ENCODE results near the gene INPP5D. TPM values are rescaled to one million over a fixed set of nuclear protein-coding genes. Genes with fewer than 3 reads are reported as not detected.
A peak's percentile ranks its signal among the peaks of the same experiment; 100 is the strongest.

Gene INPP5D
- total and polyA plus RNA-seq, 2 of the 8 experiments (the other 6 are each of a cell fraction or from before 2014, with no cell fraction given): 4.5 to 7.1 TPM

DNA sequence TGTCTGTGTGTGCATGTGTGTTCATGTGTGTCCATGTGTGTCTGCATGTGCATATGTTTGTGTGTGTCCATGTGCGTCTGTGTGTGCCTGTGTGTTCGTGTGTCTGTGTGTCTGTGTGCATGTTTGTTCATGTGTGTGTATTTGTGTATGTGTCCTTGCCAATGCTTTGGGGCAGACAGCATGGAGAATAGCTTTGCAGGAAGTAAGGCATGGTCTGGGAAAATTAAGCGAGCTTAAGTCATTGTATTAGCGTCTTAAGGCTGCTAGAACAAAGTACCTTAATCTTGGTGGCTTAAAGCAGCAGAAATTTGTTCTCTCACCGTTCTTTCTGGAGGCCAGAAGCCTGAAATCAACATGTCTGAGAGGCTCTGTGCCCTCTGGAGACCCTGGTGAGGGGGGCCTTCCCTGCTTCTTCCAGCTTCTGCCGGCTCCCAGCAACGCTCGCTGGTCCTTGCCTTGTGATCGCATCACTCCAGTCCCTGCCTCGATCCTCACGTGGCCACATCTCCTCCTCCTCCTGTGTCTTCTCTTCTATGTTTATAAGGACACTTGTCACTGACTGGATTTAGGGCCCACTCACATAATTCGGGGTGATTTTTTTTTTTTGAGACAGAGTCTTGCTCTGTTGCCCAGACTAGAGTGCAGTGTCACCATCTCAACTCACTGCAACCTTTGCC, 23.8 kb upstream of the INPP5D start:
- Histone ChIP-seq H2BK12ac (ENCODE audit: low read depth, low read length) (0 out of 2 replicates have a peak overlapping the region, but pooled peaks have one; percentile 78), H2BK20ac (ENCODE audit: low read length) (no peak overlapping the region), H3K36me3 (ENCODE audit: control insufficient read depth in 2 of 4, insufficient read depth in 4 of 4, low read length in 3 of 4) (no peaks in the 10 kb centered on the region), H3K4me2 (ENCODE audit: insufficient read depth in 1 of 2, low read depth in 2 of 2, low read length in 2 of 2) (no peak overlapping the region), H2BK5ac (ENCODE audit: low read depth, low read length) (0 out of 2 replicates have a peak overlapping the region, but pooled peaks have one; percentile 77), H4K91ac (replicated peaks; ENCODE audit: insufficient read length, low read length) (no peak overlapping the region), H3K4me3 (ENCODE audit: extremely low read depth in 1 of 4, insufficient read depth in 2 of 4, low read depth in 3 of 4, low read length in 4 of 4) (no peak overlapping the region), H3K23me2 (ENCODE audit: low read depth, low read length) (peaks cover 8% of the 10 kb centered on the region), H4K8ac (ENCODE audit: extremely low read depth, insufficient read depth, low read length) (no peak overlapping the region; the same call in 1 of the 2 replicates), H2BK120ac (replicated peaks; ENCODE audit: low read depth, low read length) (no peak overlapping the region), H3K18ac (ENCODE audit: extremely low read depth, low read length) (no peak overlapping the region), H3K56ac (replicated peaks; ENCODE audit: insufficient read length, low read depth, low read length) (no peak overlapping the region), H3K27me3 (replicated peaks in 1 of 4; ENCODE audit: control insufficient read depth in 3 of 4, extremely low read depth in 1 of 4, insufficient read depth in 3 of 4, low read length in 3 of 4) (no peaks in the 10 kb centered on the region), H3K4ac (replicated peaks; ENCODE audit: insufficient read length, low read depth, low read length) (no peak overlapping the region), H4K5ac (ENCODE audit: insufficient read length, low read depth, low read length) (no peak overlapping the region), H3K14ac (ENCODE audit: insufficient read length) (no peak overlapping the region), H2AFZ (ENCODE audit: low read length) (no peak overlapping the region), H4K20me1 (replicated peaks in 1 of 2; ENCODE audit: control insufficient read depth in 1 of 2, insufficient read depth in 2 of 2, low read length in 2 of 2) (peaks cover 0 to 4% of the 10 kb centered on the region in 2 experiments), H3K9ac (replicated peaks in 1 of 4; ENCODE audit: extremely low read depth in 1 of 4, low read depth in 3 of 4, low read length in 3 of 4) (no peak overlapping the region), H3K79me2 (ENCODE audit: control insufficient read depth in 1 of 2, insufficient read depth in 2 of 2, low read length in 2 of 2) (no peaks in the 10 kb centered on the region), H3K9me3 (ENCODE audit: insufficient read depth in 2 of 2, low read depth in 1 of 2, low read length in 1 of 2) (peaks cover 0 to 8% of the 10 kb centered on the region in 2 experiments; a peak in 2 of 4 replicates), H3K79me1 (ENCODE audit: low read depth, low read length) (peaks cover 2% of the 10 kb centered on the region; the same call in 1 of the 2 replicates), H3K27ac (ENCODE audit: low read depth, low read length) (no peak overlapping the region), H3K23ac (ENCODE audit: insufficient read length) (no peak overlapping the region), H3K4me1 (replicated peaks in 1 of 4; ENCODE audit: control insufficient read depth in 3 of 4, insufficient read depth in 4 of 4, low read length in 3 of 4) (peaks cover 0 to 6% (median 0%) of the 10 kb centered on the region in 4 experiments; a peak in 1 of 7 replicates), H2BK15ac (ENCODE audit: low read length) (peak overlapping the region; percentile 77; the same call in 1 of the 2 replicates), H2AK5ac (ENCODE audit: low read depth, low read length) (peak overlapping the region; percentile 84; the same call in 1 of the 2 replicates)
- ChIA-PET CTCF (ENCODE audit: partially characterized antibody) (interaction anchor here (0.6 to 1.7 kb wide), 3 partner anchors 9 to 102 kb away, joined by 3 to 8 read pairs (median 3); no protein-coding TSS in a partner anchor), POLR2A (ENCODE audit: partially characterized antibody) (no interaction called here)
- FAIRE-seq: no peak
- DNase-seq (ENCODE audit: low read depth in 1 of 2, low spot score in 2 of 2): no peak
- 93% methylated on average over 12 of the region's 12 CpGs; no CpG with 5 or more reads in 1 of the 2 experiments for WGBS, 2 experiments (ENCODE audit: extremely low coverage in 1 of 2, insufficient coverage in 1 of 2, insufficient read length in 1 of 2, insufficient replicate concordance in 2 of 2, low coverage in 1 of 2, low lambda C conversion rate in 2 of 2, missing lambda C conversion rate in 1 of 2)
- TF ChIP-seq CHD1 (IDR thresholded peaks at IDR 0.05; ENCODE audit: low read depth, low read length) (no peak), TCF12 (IDR thresholded peaks at IDR 0.05; ENCODE audit: low read depth, low read length) (no peak), JUND (IDR thresholded peaks at IDR 0.05; ENCODE audit: low read length) (no peak), RXRA (IDR thresholded peaks at IDR 0.05; ENCODE audit: insufficient read depth, low read depth, low read length) (no peak), NRF1 (IDR thresholded peaks at IDR 0.05; ENCODE audit: low read depth, low read length) (no peak), TEAD4 (IDR thresholded peaks at IDR 0.05; ENCODE audit: low read depth, low read length) (no peak), SUZ12 (IDR thresholded peaks at IDR 0.05; ENCODE audit: low read length) (no peak), SIRT6 (IDR thresholded peaks at IDR 0.05; ENCODE audit: low read length) (no peak)
- TF ChIP-seq, protein P1, sequence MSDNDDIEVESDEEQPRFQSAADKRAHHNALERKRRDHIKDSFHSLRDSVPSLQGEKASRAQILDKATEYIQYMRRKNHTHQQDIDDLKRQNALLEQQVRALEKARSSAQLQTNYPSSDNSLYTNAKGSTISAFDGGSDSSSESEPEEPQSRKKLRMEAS (IDR thresholded peaks at IDR 0.05): no peak
- TF ChIP-seq, protein P2, sequence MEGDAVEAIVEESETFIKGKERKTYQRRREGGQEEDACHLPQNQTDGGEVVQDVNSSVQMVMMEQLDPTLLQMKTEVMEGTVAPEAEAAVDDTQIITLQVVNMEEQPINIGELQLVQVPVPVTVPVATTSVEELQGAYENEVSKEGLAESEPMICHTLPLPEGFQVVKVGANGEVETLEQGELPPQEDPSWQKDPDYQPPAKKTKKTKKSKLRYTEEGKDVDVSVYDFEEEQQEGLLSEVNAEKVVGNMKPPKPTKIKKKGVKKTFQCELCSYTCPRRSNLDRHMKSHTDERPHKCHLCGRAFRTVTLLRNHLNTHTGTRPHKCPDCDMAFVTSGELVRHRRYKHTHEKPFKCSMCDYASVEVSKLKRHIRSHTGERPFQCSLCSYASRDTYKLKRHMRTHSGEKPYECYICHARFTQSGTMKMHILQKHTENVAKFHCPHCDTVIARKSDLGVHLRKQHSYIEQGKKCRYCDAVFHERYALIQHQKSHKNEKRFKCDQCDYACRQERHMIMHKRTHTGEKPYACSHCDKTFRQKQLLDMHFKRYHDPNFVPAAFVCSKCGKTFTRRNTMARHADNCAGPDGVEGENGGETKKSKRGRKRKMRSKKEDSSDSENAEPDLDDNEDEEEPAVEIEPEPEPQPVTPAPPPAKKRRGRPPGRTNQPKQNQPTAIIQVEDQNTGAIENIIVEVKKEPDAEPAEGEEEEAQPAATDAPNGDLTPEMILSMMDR (IDR thresholded peaks at IDR 0.05; ENCODE audit: control extremely low read depth in 1 of 3, insufficient read depth in 1 of 3, low read depth in 1 of 3, low read length in 3 of 3): no peak

Measured in H1 (cell line).